ENCODE measurements around the gene ACTR3.

- TF ChIP-seq, protein P1, sequence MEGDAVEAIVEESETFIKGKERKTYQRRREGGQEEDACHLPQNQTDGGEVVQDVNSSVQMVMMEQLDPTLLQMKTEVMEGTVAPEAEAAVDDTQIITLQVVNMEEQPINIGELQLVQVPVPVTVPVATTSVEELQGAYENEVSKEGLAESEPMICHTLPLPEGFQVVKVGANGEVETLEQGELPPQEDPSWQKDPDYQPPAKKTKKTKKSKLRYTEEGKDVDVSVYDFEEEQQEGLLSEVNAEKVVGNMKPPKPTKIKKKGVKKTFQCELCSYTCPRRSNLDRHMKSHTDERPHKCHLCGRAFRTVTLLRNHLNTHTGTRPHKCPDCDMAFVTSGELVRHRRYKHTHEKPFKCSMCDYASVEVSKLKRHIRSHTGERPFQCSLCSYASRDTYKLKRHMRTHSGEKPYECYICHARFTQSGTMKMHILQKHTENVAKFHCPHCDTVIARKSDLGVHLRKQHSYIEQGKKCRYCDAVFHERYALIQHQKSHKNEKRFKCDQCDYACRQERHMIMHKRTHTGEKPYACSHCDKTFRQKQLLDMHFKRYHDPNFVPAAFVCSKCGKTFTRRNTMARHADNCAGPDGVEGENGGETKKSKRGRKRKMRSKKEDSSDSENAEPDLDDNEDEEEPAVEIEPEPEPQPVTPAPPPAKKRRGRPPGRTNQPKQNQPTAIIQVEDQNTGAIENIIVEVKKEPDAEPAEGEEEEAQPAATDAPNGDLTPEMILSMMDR (IDR thresholded peaks at IDR 0.05; ENCODE audit: control extremely low read depth in 1 of 3, insufficient read depth in 1 of 3, low read depth in 1 of 3, low read length in 3 of 3): no peak
- TF ChIP-seq KDM4A (IDR thresholded peaks at IDR 0.05; ENCODE audit: low read depth, low read length, severe bottlenecking): no peak
- TF ChIP-seq EP300 (IDR thresholded peaks at IDR 0.05; ENCODE audit: borderline replicate concordance in 1 of 2, low read depth in 2 of 2, low read length in 2 of 2): no peak
- no peak for TF ChIP-seq GTF2F1 (IDR thresholded peaks at IDR 0.05; ENCODE audit: borderline replicate concordance, low read depth, low read length)
- no peak for TF ChIP-seq MAX (IDR thresholded peaks at IDR 0.05)
Measured at GRCh38 chr2:113966171-113966570, 76.3 kb downstream of the ACTR3 start.
